ENCODE measurements around the gene DEFB124.
"Not testable (repeated sequence)": the region's sequence is repeated elsewhere in the genome, so short reads cannot be mapped to it uniquely, and the experiment has no call there.

Gene DEFB124

DNA sequence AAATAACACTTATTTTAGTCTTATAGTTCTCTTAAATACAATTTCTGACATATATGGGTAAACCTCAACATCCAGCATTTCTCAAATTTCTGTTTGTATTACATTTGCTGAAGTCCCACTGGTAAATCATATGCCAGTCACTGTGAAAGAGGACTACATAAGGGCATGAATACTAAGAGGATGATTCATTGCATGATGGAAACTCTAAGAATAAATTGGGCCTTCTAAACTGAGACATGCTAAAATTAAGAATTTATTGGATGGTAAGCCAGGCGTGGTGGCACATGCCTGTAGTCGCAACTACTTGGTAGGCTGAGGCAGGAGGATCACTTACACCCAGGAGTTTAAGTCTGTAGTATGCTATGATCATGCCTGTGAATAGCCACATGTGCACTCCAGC lies 22.4 kb downstream of the DEFB124 start:
- TF ChIP-seq, protein P1, sequence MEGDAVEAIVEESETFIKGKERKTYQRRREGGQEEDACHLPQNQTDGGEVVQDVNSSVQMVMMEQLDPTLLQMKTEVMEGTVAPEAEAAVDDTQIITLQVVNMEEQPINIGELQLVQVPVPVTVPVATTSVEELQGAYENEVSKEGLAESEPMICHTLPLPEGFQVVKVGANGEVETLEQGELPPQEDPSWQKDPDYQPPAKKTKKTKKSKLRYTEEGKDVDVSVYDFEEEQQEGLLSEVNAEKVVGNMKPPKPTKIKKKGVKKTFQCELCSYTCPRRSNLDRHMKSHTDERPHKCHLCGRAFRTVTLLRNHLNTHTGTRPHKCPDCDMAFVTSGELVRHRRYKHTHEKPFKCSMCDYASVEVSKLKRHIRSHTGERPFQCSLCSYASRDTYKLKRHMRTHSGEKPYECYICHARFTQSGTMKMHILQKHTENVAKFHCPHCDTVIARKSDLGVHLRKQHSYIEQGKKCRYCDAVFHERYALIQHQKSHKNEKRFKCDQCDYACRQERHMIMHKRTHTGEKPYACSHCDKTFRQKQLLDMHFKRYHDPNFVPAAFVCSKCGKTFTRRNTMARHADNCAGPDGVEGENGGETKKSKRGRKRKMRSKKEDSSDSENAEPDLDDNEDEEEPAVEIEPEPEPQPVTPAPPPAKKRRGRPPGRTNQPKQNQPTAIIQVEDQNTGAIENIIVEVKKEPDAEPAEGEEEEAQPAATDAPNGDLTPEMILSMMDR (IDR thresholded peaks at IDR 0.05; ENCODE audit: borderline replicate concordance, control extremely low read depth, extremely low read depth, insufficient read depth, missing control alignments) = no peak
- DNase-seq (ENCODE audit: low spot score) = no peak
- in situ Hi-C loops (cut with MboI; ENCODE audit: low sequenced_read_pairs, unreplicated experiment) = loop anchor here (10.0 kb wide), 1 partner anchor 52 kb away; no protein-coding TSS in a partner anchor

DNA sequence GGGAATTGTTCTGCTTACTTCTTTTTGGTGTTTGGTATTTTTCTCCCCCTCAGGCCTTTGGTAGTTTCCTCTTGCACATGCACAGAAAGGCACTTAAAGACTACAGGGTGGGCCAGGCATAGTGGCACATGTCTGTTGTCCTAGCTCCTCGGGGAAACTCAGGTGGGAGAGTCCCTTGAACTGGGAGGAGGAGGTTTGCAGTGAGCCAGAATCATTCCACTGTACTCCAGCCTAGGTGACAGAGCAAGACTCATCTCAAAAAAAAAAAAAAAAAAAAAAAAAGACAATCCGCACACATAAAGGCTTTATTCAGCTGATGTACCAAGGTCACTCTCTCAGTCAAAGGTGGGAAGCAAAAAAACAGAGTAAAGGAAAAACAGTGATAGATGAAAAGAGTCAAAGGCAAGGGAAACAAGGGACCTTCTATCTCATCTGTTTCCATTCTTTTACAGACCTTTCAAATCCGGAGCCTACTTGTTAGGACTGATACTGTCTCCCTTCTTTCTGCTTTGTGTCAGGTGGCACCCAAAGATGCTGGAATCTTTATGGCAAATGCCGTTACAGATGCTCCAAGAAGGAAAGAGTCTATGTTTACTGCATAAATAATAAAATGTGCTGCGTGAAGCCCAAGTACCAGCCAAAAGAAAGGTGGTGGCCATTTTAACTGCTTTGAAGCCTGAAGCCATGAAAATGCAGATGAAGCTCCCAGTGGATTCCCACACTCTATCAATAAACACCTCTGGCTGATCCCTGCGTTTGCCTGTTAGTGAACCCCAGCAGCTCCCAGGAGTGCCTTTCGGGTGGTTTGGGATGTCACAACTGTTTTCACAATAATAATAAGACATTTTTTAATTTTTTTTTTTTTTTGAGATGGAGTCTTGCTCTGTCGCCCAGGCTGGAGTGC lies 25.2 kb downstream of the DEFB124 start:
- DNase-seq (ENCODE audit: low spot score) = no peak
- TF ChIP-seq, protein P1 (IDR thresholded peaks at IDR 0.05; ENCODE audit: borderline replicate concordance, control extremely low read depth, extremely low read depth, insufficient read depth, missing control alignments) = no peak
- in situ Hi-C loops (cut with MboI; ENCODE audit: low sequenced_read_pairs, unreplicated experiment) = loop anchor here (10.0 kb wide), 1 partner anchor 55 kb away; no protein-coding TSS in a partner anchor

DNA sequence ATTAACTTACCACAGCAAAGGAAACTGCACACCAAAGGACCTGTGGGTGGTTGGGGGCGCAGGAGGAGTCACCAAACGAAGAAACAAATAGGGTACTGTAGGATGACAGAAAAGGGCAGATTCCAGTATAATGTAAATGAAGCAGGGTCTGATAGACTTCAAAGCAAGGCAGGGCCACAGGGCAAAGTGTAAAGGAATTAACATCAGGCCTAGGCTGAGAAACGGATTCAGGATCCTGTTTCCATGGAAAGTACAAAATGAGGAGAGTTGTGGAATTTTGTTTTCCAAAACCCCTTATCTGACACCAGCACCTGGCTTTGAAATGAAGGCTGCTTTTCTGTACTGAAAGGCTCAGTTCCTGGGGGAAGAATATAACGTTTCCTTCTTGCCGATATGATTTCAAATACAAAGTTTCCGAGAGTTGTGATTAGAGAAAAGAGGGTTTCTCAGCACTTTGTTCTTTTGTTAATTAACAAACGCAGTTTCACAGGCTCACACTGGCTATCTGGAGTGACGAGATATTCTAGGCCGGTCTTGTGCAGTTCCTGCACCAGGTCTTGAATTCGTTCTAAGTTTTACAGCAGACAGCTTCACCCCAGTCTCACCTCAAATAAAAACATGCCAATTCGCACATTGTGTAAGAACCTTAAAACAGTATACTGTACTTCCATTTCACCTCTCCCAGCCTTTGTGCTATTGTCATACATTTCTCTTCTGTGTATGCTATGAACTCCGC lies 28.7 kb downstream of the DEFB124 start:
- in situ Hi-C loops (cut with MboI; ENCODE audit: low sequenced_read_pairs, unreplicated experiment) = no loop called here
- TF ChIP-seq, protein P1 (IDR thresholded peaks at IDR 0.05; ENCODE audit: borderline replicate concordance, control extremely low read depth, extremely low read depth, insufficient read depth, missing control alignments) = no peak
- DNase-seq (ENCODE audit: low spot score) = no peak

DNA sequence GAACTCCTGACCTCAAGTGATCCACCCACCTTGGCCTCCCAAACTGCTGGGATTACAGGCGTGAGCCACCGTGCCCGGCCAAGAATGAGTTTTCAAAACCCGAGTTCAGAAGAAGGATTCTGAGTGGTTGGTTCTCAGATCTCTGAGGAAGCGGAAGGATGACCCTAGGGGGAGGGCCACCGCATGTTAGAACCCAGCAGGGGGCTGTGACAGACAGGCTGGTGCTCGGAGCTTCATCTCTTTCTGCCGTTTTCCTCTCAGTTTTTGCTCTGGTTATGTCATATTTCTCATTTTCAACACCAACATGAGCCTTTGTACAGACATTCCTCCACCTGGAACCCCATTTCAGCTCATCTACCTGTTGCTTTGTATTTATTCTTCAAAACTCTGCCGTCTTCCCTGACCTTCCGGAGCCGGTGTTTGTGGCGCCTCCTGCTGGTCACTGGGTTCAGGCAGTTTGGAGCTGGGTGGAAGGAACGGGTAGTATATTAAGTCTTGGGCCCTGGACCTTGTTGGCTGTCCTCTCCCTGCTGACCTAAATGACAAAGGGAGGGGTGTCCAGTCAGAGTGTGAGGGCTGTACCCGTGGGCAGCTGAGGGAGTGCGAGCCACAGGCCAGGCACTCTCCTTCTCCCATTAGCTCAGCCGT lies 34.8 kb downstream of the DEFB124 start, which contains the start of gene DEFB123:
Gene DEFB123 (plus strand): TSS at position 621 of the 648 bp plus-strand sequence. CDS start 67 bp downstream, outside the sequence.
- in situ Hi-C loops (cut with MboI; ENCODE audit: low sequenced_read_pairs, unreplicated experiment) = no loop called here
- TF ChIP-seq, protein P1 (IDR thresholded peaks at IDR 0.05; ENCODE audit: borderline replicate concordance, control extremely low read depth, extremely low read depth, insufficient read depth, missing control alignments) = no peak
- no peak for DNase-seq (ENCODE audit: low spot score)

DNA sequence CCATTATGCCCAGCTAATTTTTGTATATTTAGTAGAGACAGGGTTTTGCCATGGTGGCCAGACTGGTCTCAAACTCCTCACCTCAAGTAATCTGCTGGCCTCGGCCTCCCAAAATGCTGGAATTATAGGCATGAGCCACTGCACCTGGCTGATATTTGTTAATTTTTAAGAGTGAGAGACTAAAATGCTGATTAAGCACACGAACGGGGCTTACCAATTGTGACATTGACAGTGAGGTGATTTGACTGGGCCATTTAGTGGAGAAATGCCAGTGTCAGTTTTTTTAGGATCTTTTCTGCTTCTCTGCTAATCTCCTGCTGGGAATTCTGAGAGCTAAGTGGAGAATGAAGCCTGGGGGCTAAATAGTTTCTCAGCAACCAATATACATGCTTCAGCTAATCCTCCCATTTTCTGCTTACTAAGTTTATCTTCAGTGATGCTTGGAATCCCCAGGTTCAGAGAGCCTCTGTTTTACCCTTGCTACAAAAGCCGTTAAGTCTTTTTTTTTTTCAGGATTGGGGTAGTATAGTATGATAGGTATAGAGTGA lies 44.3 kb downstream of the DEFB124 start:
- in situ Hi-C loops (cut with MboI; ENCODE audit: low sequenced_read_pairs, unreplicated experiment) = no loop called here
- TF ChIP-seq, protein P1 (IDR thresholded peaks at IDR 0.05; ENCODE audit: borderline replicate concordance, control extremely low read depth, extremely low read depth, insufficient read depth, missing control alignments) = no peak
- no peak for DNase-seq (ENCODE audit: low spot score)

DNA sequence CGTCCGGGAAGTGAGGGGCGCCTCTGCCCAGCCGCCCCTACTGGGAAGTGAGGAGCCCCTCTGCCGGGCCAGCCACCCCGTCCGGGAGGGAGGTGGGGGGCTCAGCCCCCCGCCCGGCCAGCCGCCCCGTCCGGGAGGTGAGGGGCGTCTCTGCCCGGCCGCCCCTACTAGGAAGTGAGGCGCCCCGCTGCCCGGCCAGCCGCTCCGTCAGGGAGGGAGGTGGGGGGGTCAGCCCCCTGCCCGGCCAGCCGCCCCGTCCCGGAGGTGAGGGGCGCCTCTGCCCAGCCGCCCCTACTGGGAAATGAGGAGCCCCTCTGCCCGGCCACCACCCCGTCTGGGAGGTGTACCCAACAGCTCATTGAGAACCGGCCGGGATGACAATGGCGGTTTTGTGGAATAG lies 47.4 kb downstream of the DEFB124 start:
- DNase-seq (ENCODE audit: low spot score); in situ Hi-C loops (cut with MboI; ENCODE audit: low sequenced_read_pairs, unreplicated experiment): not testable (repeated sequence)

DNA sequence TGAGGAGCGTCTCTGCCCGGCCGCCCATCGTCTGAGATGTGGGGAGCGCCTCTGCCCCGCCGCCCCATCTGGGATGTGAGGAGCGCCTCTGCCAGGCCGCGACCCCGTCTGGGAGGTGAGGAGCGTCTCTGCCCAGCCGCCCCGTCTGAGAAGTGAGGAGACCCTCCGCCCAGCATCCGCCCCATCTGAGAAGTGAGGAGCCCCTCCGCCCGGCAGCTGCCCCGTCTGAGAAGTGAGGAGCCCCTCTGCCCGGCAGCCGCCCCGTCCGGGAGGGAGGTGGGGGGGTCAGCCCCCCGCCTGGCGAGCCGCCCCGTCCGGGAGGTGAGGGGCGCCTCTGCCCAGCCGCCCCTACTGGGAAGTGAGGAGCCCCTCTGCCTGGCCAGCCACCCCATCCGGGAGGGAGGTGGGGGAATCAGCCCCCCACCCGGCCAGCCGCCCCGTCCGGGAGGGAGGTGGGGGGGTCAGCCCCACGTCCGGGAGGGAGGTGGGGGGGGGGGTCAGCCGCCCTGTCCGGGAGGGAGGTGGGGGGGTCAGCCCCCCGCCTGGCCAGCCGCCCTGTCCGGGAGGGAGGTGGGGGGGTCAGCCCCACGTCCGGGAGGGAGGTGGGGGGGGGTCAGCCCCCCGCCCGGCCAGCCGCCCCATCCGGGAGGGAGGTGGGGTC lies 47.9 kb downstream of the DEFB124 start:
- in situ Hi-C loops (cut with MboI; ENCODE audit: low sequenced_read_pairs, unreplicated experiment) = not testable (repeated sequence)

More for the DNA sequence above, 47.9 kb downstream of the DEFB124 start:
- not testable (repeated sequence) for DNase-seq (ENCODE audit: low spot score)

Measured in GM13976 (cell line).